HG02943 (cell line): ENCODE measurements around the gene BICD1.
A peak's percentile ranks its signal among the peaks of the same experiment; 100 is the strongest.
"Not testable (repeated sequence)": the region's sequence is repeated elsewhere in the genome, so short reads cannot be mapped to it uniquely, and the experiment has no call there.

Experiments
- ATAC-seq: cut with Tn5 transposase; IDR thresholded peaks from one replicate; pipeline ENCODE4 v1.9.1; 2021; ENCODE audit warnings: mild to moderate bottlenecking, low read depth, moderate library complexity; ENCODE audit not compliant: unreplicated experiment

BICD1 gene

DNA sequence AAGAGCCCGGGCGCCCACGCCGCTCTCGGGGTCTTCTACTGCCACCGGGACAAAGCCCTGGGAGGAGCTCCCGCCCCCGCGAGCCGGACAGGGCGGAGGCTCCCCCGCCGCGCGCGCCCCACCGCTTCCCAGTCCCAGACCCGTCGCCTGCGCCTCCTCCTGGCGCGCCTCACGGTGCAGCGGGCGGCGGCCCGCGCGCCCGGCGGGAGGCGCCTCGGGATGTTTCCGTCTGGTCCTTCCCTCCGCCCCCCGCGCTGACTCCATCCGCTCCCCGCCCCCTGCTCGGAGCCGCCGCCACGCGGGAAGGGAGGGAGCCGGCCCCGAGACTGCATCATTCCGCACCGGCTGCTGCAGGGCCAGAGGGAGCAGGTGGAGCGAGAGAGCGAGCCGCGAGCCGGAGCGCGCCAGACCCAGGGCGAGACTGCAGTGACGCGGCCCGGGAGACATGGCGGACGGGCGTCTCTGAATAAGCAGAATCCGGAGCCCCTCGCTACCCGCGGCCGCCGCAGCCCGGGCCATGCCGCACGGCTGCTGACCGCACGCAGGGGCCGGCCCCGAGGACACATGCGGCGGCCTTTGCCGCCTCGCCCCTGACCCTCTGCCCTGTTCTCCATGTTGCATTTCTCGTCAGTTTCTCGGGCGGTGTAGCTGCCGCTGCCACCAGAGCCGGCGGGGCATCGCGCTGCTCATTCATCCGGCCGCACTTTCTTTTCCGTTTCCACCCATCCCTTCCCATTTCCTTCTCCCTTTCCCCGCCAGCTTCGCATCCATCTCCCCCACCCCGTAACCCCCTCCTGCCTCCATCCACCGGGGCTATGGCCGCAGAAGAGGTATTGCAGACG is at the start of gene BICD1:
Gene BICD1, plus strand, starts transcription at position 331 of the 842 bp plus-strand sequence. Its CDS starts 485 bp downstream, at position 816.
- peak; percentile 79 for ATAC-seq

DNA sequence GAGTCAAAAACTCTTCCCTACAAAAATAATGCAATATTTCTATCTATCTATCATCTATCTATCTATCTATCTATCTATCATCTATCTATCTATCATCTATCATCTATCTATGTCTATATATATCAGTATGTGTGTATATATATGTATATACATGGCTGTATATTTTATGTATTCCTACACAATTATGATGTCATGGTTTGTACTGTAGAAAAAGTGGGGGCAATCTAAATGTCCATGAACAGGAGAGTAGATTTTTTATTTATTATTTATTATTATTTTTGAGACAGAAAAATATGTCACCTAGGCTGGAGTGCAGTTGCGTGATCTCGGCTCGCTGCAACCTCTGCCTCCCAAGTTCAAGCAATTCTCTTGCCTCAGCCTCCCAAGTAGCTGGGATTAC is 45.6 kb upstream of the BICD1 start:
- ATAC-seq, result no peak

- ATAC-seq, result no peak
Measured at GRCh38 chr12:32062881-32063280, 43.8 kb upstream of the BICD1 start.

- ATAC-seq, result no peak
Measured at GRCh38 chr12:32063796-32064195, 42.9 kb upstream of the BICD1 start.

DNA sequence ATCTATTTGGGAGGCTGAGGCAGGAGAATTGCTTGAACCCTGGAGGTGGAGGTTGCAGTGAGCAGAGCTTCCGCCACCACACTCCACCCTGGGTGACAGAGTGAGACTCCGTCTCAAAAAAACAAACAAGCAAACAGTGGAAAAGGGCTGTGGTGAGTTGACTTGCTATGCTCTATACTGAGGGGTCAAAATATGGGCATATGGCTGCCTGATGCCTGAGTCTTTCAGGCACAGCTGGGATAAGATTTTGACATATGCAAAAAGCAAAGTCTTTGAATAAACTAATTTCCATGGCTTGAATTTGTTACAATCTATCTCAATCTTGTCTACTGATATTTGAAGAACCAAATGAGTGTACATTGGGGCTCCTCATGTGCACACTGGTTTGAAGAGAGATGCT is 40.4 kb upstream of the BICD1 start:
- ATAC-seq, result no peak

DNA sequence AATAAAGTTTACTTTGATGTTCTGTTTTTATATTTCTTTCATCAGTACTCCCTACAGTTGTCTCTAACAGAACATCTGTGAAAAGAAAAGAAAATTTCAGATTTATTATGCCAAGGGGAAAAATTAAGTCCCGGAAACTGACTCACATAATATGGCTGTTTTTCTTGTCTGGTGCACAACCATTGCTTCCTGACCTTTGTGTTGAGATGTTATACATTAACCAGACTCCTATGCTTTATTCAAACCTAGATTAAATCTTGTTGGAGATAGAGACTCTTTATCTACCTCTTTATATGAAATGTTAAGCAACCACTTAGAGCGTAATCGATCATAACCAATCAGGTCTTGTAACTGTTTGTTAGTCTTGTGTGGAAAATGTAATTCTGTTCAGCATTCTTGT is 37.6 kb upstream of the BICD1 start:
- ATAC-seq, result no peak

- ATAC-seq, result no peak
Measured at GRCh38 chr12:32069731-32070130, 36.9 kb upstream of the BICD1 start.

GRCh38 chr12:32070370-32070769 is 36.3 kb upstream of the BICD1 start:
- ATAC-seq, result no peak

GRCh38 chr12:32072102-32072501 is 34.5 kb upstream of the BICD1 start:
- no peak for ATAC-seq

DNA sequence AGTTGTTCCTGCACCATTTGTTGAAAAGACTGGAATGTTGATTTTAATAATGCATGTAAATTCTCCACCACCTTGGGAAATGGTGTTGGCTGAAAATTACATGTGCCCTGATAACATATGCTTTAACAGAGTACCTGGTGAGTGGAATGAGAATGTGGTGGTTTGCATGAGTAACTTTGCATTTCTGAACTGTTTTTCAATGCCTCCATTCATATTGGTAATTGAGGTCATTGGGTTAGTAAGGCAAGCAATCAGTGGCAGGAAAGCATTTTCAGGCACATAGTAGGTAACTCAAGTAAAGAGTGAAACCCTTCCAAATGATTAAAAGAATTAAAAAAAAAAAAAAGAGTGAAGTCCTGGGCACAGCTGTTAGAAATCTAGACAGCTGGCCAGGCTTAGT is 32.2 kb upstream of the BICD1 start:
- no peak for ATAC-seq

GRCh38 chr12:32076941-32077340 is 29.7 kb upstream of the BICD1 start:
- ATAC-seq, result no peak

DNA sequence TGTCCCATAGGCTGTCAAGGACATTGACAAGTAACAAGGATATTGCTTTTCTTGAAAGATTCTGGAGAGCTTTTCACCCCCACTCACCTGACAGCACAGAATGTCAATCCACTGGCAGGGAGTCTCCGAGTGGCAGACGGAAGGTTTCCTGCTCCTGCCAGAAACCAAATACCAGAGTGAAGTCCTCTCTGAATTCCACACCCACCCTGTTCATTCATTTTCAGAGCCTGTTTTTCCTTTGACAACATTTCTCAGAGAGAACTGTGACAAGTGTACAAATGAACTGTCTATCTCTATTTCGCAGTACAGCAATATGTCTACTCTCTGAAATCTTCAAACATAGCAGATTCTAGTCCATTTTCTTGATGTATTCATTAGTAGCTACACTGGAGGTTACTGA is 26.2 kb upstream of the BICD1 start:
- ATAC-seq, result no peak

DNA sequence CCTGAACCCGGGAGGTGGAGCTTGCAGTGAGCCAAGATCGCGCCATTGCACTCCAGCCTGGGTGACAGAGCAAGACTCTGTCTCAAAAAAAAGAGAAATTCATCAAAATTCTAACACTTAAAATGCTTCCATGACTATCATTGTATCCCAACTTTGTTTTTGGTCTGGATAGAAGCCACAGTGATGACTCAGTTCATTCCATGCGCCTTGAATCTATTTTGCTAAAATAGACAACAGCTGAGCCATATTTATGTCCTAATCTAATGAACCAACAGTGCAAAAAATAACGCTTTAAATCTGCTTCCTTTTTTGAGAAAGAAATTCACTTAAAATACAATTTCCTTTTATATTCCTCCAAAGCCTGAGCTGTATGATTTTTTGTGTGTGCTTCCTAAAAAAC is 23.2 kb upstream of the BICD1 start:
- ATAC-seq, result no peak

GRCh38 chr12:32084017-32084688 is 22.5 kb upstream of the BICD1 start:
- no peak for ATAC-seq

- ATAC-seq, result no peak
Measured at GRCh38 chr12:32084753-32085152, 21.9 kb upstream of the BICD1 start.

DNA sequence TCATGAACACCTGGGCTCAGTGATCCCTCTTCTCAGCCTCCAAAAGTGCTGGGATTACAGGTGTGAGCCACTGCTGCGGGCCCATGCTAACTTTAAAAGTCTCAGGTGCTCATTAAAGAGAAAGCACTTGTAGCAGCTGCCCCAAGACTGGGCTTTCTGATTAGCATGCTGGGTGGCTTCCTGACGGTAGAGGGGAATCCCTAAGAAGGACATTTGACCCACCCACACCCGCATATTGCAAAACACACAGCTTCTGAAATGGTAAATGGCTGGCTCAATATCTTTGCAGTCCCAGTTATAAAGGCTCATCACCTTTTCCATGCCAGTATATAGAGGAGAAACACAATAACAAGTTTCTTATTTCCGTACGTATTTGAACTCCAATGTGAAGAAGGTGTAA is 19.3 kb upstream of the BICD1 start:
- no peak for ATAC-seq

DNA sequence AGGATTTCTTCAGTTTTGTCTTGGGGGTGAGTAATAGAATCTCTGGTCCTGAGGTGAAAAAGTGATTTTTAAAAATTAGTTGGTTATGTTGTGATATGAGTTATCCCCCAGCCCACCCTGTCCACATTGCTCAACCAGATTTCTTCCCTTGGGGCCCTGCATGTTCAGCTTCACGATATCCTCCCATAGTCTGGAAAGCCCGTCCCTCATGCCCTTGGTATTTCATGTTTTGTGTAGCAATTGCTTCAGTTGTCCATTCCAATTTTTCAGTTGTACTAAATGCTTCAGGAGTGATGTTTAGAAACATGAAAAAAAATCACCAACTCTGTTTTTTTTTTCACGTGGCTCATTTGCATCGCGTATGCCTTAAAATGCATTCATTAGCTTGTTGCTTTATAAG is 17.5 kb upstream of the BICD1 start:
- ATAC-seq, result no peak

GRCh38 chr12:32089586-32089985 is 17.1 kb upstream of the BICD1 start:
- ATAC-seq, result no peak

- ATAC-seq, result no peak
Measured at GRCh38 chr12:32091696-32092095, 15.0 kb upstream of the BICD1 start.

GRCh38 chr12:32098112-32098511 is 8.5 kb upstream of the BICD1 start:
- ATAC-seq, result no peak

- ATAC-seq, result not testable (repeated sequence)
Measured at GRCh38 chr12:32099275-32099674, 7.4 kb upstream of the BICD1 start.

GRCh38 chr12:32100361-32100760 is 6.3 kb upstream of the BICD1 start:
- no peak for ATAC-seq
